Endothelial cell of umbilical vein (primary cell): ENCODE data around the gene YIPF1.
"Not testable (repeated sequence)": the region's sequence is repeated elsewhere in the genome, so short reads cannot be mapped to it uniquely, and the experiment has no call there.

ENCODE experiments used
- EZH2 ChIP-seq: IDR thresholded peaks from 2 replicates; pipeline ENCODE4 v1.6.1; 2012; ENCODE audit warnings: borderline replicate concordance, low read depth, mild to moderate bottlenecking, moderate library complexity, low read length, inconsistent platforms; ENCODE audit not compliant: severe bottlenecking
- JUN ChIP-seq: IDR thresholded peaks from 2 replicates; pipeline ENCODE4 v1.6.1; 2011; ENCODE audit warnings: borderline replicate concordance, low read depth; ENCODE audit not compliant: insufficient read length, insufficient read depth
- POLR2A ChIP-seq: IDR thresholded peaks from 2 replicates; pipeline ENCODE4 v1.6.1; 2012; ENCODE audit warnings: low read depth, mild to moderate bottlenecking, control low read depth, low read length
- TF ChIP-seq, protein P1 (sequence below), 2 donors: IDR thresholded peaks; 1 replicate in 1 of 2; 2 replicates in 1 of 2; pipeline ENCODE4 v1.5.1; 2011; ENCODE audit warnings: low read length in 2 of 2, mild to moderate bottlenecking in 2 of 2, moderate library complexity in 2 of 2, control low read depth in 1 of 2, inconsistent platforms in 1 of 2, low read depth in 1 of 2; ENCODE audit not compliant: insufficient read depth in 1 of 2; ENCODE audit errors: extremely low read depth in 1 of 2

DNA sequence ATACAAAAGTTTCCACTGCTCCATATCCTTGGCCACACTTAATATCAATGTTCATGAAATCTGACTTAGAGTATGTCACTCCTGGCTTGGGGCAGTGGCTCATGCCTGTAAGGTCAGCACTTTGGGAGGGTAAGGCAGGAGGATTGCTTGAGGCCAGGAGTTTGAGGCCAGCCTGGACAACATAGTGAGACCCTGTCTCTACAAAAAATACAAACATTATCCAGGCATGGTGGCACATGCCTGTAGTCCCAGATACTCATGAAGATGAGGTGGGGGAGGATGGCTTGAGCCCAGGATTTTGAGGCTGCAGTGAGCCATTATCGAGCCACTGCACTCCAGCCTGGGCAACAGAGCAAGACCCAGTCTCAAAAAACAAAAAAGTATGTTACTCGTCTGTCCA is 14.4 kb downstream of the YIPF1 start:
- TF ChIP-seq, protein P1, sequence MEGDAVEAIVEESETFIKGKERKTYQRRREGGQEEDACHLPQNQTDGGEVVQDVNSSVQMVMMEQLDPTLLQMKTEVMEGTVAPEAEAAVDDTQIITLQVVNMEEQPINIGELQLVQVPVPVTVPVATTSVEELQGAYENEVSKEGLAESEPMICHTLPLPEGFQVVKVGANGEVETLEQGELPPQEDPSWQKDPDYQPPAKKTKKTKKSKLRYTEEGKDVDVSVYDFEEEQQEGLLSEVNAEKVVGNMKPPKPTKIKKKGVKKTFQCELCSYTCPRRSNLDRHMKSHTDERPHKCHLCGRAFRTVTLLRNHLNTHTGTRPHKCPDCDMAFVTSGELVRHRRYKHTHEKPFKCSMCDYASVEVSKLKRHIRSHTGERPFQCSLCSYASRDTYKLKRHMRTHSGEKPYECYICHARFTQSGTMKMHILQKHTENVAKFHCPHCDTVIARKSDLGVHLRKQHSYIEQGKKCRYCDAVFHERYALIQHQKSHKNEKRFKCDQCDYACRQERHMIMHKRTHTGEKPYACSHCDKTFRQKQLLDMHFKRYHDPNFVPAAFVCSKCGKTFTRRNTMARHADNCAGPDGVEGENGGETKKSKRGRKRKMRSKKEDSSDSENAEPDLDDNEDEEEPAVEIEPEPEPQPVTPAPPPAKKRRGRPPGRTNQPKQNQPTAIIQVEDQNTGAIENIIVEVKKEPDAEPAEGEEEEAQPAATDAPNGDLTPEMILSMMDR (IDR thresholded peaks at IDR 0.05; ENCODE audit: extremely low read depth in 1 of 2, insufficient read depth in 1 of 2, low read depth in 1 of 2, low read length in 2 of 2) = not testable (repeated sequence)
- not testable (repeated sequence) for TF ChIP-seq POLR2A, EZH2, JUN
